GM12878 (cell line): ENCODE results near the gene PTPN2. TPM values are rescaled to one million over a fixed set of nuclear protein-coding genes. Genes with fewer than 3 reads are reported as not detected.
A peak's percentile ranks its signal among the peaks of the same experiment; 100 is the strongest.

ENCODE experiments used
- ATAC-seq: fragments of 200-7000 bp; cut with Tn5 transposase; 3 replicates; pipeline ENCODE4 v1.9.1; 2020; ENCODE audit warnings: mild to moderate bottlenecking, moderate library complexity
- BruUV-seq: library from RNA; stranded (reverse); fragments of 400-500 nt; replicated peaks from 2 replicates; lab custom pipeline; 2021; lab: Mats Ljungman, UMichigan
- CTCF ChIA-PET: fragments of 300-600 bp; sonication (Branson Sonifier 250); formaldehyde crosslinking; extraction: SDS; loops from one replicate; lab custom pipeline; 2021; ENCODE audit warnings: inconsistent platforms; lab: Yijun Ruan, JAX
- POLR2A ChIA-PET: fragments of 350-600 bp; formaldehyde crosslinking; extraction: SDS; loops from one replicate; lab custom pipeline; 2021; ENCODE audit warnings: inconsistent platforms; lab: Charles Lee
- RAD21 ChIA-PET: fragments of 300-600 bp; sonication (Branson Sonifier 250); formaldehyde crosslinking; loops from one replicate; lab custom pipeline; 2023; ENCODE audit warnings: antibody characterized with exemption; ENCODE audit not compliant: unreplicated experiment; lab: Charles Lee
- SMC1A ChIA-PET: fragments of 300-600 bp; sonication (Branson Sonifier 250); formaldehyde crosslinking; loops from one replicate; lab custom pipeline; 2023; ENCODE audit not compliant: unreplicated experiment, uncharacterized antibody; lab: Charles Lee
- DNase-seq: peaks from one replicate; pipeline ENCODE4 v3.0.0-alpha.2; 2011; ENCODE audit warnings: low read depth, low spot score
- FAIRE-seq: peaks from 3 replicates; lab custom pipeline; 2011; peaks lifted over from hg19 to GRCh38; lab: Jason Lieb, UNC
- H2AFZ ChIP-seq: 2 replicates; pipeline ENCODE4 v1.6.0; 2011; ENCODE audit warnings: low read depth, low read length, control low read depth; ENCODE audit not compliant: control insufficient read depth
- H3K27ac ChIP-seq: 2 replicates; pipeline ENCODE4 v1.5.1; 2011; ENCODE audit warnings: control low read depth; ENCODE audit not compliant: control insufficient read depth, insufficient read depth
- H3K27me3 ChIP-seq, 2 experiments: replicated peaks in 1 of 2; 2 replicates each; pipeline versions ENCODE4 v1.6.0 to v1.6.1; 2011; ENCODE audit warnings: low read length in 1 of 2; ENCODE audit not compliant: control insufficient read depth in 2 of 2, insufficient read depth in 2 of 2
- H3K36me3 ChIP-seq, 2 experiments: 2 replicates each; pipeline ENCODE4 v1.5.1; 2011; ENCODE audit warnings: low read length in 1 of 2; ENCODE audit not compliant: control insufficient read depth in 2 of 2, insufficient read depth in 2 of 2
- H3K4me1 ChIP-seq: 2 replicates; pipeline ENCODE4 v1.6.1; 2011; ENCODE audit warnings: mild to moderate bottlenecking, low read length, moderate library complexity, mixed read lengths; ENCODE audit not compliant: control insufficient read depth, insufficient read depth
- H3K4me2 ChIP-seq: 2 replicates; pipeline ENCODE4 v1.6.0; 2011; ENCODE audit warnings: control low read depth; ENCODE audit not compliant: control insufficient read depth, insufficient read depth
- H3K4me3 ChIP-seq: fragments of 200-600 bp; sonication (generic); 2 replicates; pipeline ENCODE4 v1.5.1; 2016
- H3K79me2 ChIP-seq: 2 replicates; pipeline ENCODE4 v1.6.0; 2011; ENCODE audit warnings: low read length; ENCODE audit not compliant: control insufficient read depth, insufficient read depth
- H3K9ac ChIP-seq: 2 replicates; pipeline ENCODE4 v1.8.0; 2011; ENCODE audit warnings: low read length, control low read depth, mixed read lengths; ENCODE audit not compliant: control insufficient read depth, insufficient read depth
- H3K9me3 ChIP-seq: replicated peaks from 3 replicates; pipeline ENCODE4 v1.5.1; 2011; ENCODE audit warnings: mild to moderate bottlenecking, low read length; ENCODE audit not compliant: control insufficient read depth, insufficient read depth
- H4K20me1 ChIP-seq: 2 replicates; pipeline ENCODE4 v1.6.0; 2011; ENCODE audit not compliant: control insufficient read depth, insufficient read depth
- CBFB ChIP-seq: IDR thresholded peaks from 2 replicates; pipeline ENCODE4 v1.6.1; 2016; ENCODE audit warnings: antibody characterized with exemption, low read depth
- CHD2 ChIP-seq: IDR thresholded peaks from 2 replicates; pipeline ENCODE4 v1.6.1; 2011; ENCODE audit warnings: low read depth, low read length, improper control_type of control experiment, borderline replicate concordance
- DPF2 ChIP-seq: fragments of 450-650 bp; IDR thresholded peaks from 2 replicates; pipeline ENCODE4 v1.6.1; 2017; ENCODE audit warnings: mild to moderate bottlenecking
- PAX5 ChIP-seq: IDR thresholded peaks from 2 replicates; pipeline ENCODE4 v1.6.1; 2011; ENCODE audit warnings: low read depth, low read length, borderline replicate concordance
- RAD51 ChIP-seq: fragments of 450-650 bp; IDR thresholded peaks from 2 replicates; pipeline ENCODE4 v1.6.1; 2016; ENCODE audit warnings: moderate library complexity, mild to moderate bottlenecking, inconsistent platforms
- RUNX3 ChIP-seq: IDR thresholded peaks from 2 replicates; pipeline ENCODE4 v1.6.1; 2012; ENCODE audit warnings: low read length, inconsistent platforms
- SMAD5 ChIP-seq: IDR thresholded peaks from 2 replicates; pipeline ENCODE4 v1.6.1; 2016; ENCODE audit warnings: antibody characterized with exemption, low read depth
- TCF12 ChIP-seq: IDR thresholded peaks from 2 replicates; pipeline ENCODE4 v1.6.1; 2011; ENCODE audit warnings: low read depth, mild to moderate bottlenecking, low read length
- ZNF217 ChIP-seq: fragments of 450-650 bp; IDR thresholded peaks from 2 replicates; pipeline ENCODE4 v1.6.1; 2017; ENCODE audit warnings: antibody characterized with exemption, mild to moderate bottlenecking
- ZSCAN29 ChIP-seq: fragments of 450-650 bp; IDR thresholded peaks from 2 replicates; pipeline ENCODE4 v1.6.1; 2017; ENCODE audit warnings: mild to moderate bottlenecking, moderate library complexity
- WGBS: methylation state at CpG from one replicate; pipeline ENCODE4 v1.1.6; 2016; ENCODE audit warnings: low lambda C conversion rate; ENCODE audit not compliant: insufficient replicate concordance, insufficient coverage; ENCODE audit errors: missing lambda C conversion rate; 5-methylcytosine and 5-hydroxymethylcytosine counted together
- in situ Hi-C: fragments of 300-500 bp; cut with MboI; formaldehyde crosslinking; loops from 9 replicates; pipeline ENCODE4 v1.14.3; 2018; ENCODE audit warnings: mixed read lengths
- intact Hi-C: fragments of 100-400 bp; cut with micrococcal nuclease; formaldehyde crosslinking; loops from one replicate; pipeline ENCODE4 v1.14.2; 2022; ENCODE audit not compliant: unreplicated experiment
- polyA plus RNA-seq, 11 experiments: library from polyadenylated mRNA; depleted of rRNA in 4 of 11; unstranded in 6 of 11; stranded (reverse) in 5 of 11; fragments of >200 nt; fragmentation: Nextera tagmentation in 4 of 11; fragmentation: Illumina TruSeq in 1 of 11; extraction: Ambion mirVana in 4 of 11; extraction: Trizol in 1 of 11; gene quantifications; 1 replicate in 1 of 11; 2 replicates in 10 of 11; pipeline versions ENCODE4 v1.2.1 to v1.2.3, GENCODE V29; 2011 to 2016; ENCODE audit warnings: inconsistent platforms in 2 of 11, missing spikeins in 2 of 11, low read depth in 1 of 11
- total RNA-seq, 4 experiments: library from RNA; depleted of rRNA in 3 of 4; stranded (reverse); fragments of >200 nt in 3 of 4; fragmentation: Illumina TruSeq in 1 of 4; extraction: Trizol in 1 of 4; gene quantifications; 2 replicates each; pipeline versions ENCODE4 v1.2.1 to v1.2.3, GENCODE V29; 2013 to 2021
- TF ChIP-seq, protein P1 (sequence below): IDR thresholded peaks from 2 replicates; pipeline ENCODE4 v1.6.1; 2012; ENCODE audit warnings: low read depth, low read length, improper control_type of control experiment
- TF ChIP-seq, protein P2 (sequence below): IDR thresholded peaks from 2 replicates; pipeline ENCODE4 v1.6.1; 2011; ENCODE audit warnings: borderline replicate concordance, low read depth, mild to moderate bottlenecking, moderate library complexity, low read length; ENCODE audit not compliant: insufficient read depth, poor library complexity, severe bottlenecking
- TF ChIP-seq, protein P3 (sequence below): fragments of 450-650 bp; IDR thresholded peaks from 2 replicates; pipeline ENCODE4 v1.6.1; 2017; ENCODE audit warnings: mild to moderate bottlenecking

Gene PTPN2
- total and polyA plus RNA-seq, 10 of the 15 experiments (the other 5 are each of a cell fraction or from before 2014, with no cell fraction given): 46.5 to 86.7 (median 64.6) TPM

DNA sequence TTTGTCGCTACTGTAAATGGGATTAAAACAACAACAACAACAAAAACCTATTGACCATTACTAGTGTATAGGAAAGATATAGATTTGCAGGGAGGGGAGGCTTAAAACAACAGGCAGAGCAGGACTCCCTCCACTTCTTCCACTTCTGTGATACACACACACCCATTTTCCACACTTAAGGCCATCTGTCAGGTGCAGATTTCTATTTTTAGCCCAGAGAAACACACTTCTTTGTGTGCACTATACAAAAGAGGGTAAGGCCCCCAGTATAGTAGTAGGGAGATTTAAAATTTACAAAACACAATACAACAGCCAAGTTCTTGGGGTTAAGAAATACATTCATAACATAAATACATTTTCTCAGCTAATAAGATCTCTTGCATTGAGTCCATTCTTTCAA is 22.4 kb downstream of the PTPN2 start:
- CTCF ChIA-PET: interaction anchor here (0.6 to 1.7 kb wide), 5 partner anchors 9 to 118 kb away, joined by 3 to 6 read pairs (median 3); no protein-coding TSS in a partner anchor
- no peak for DNase-seq
- in situ Hi-C loops (no loop called here), intact Hi-C loops (no loop called here)
- SMC1A ChIA-PET: interaction anchor here (0.6 to 10.4 kb wide), 7 partner anchors 9 to 45 kb away, joined by 3 to 95 read pairs (median 5); partner anchors contain the start of gene PTPN2
- no peak for FAIRE-seq
- Histone ChIP-seq H3K36me3 (peaks cover 2 to 6% of the 10 kb centered on the region in 2 experiments; a peak in 2 of 4 replicates), H3K9ac (no peak overlapping the region), H3K27me3 (no peaks in the 10 kb centered on the region), H3K4me1 (peaks cover 37% of the 10 kb centered on the region), H3K9me3 (no peaks in the 10 kb centered on the region; the same call in 2 of the 3 replicates), H2AFZ (no peak overlapping the region), H3K27ac (peak overlapping the region; percentile 4; the same call in 1 of the 2 replicates), H4K20me1 (no peaks in the 10 kb centered on the region), H3K79me2 (peaks cover 68% of the 10 kb centered on the region), H3K4me3 (no peak overlapping the region), H3K4me2 (peak overlapping the region; percentile 70; the same call in 1 of the 2 replicates)
- RAD21 ChIA-PET: interaction anchor here (1.1 kb wide), 1 partner anchor 19 kb away, joined by 3 read pairs; no protein-coding TSS in a partner anchor
- WGBS: 93% methylated on average over 1 of the region's 1 CpG
- TF ChIP-seq PAX5: no peak
- TF ChIP-seq, protein P1, sequence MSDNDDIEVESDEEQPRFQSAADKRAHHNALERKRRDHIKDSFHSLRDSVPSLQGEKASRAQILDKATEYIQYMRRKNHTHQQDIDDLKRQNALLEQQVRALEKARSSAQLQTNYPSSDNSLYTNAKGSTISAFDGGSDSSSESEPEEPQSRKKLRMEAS: no peak
- no peak for TF ChIP-seq CHD2
- TF ChIP-seq RAD51: no peak
- no peak for TF ChIP-seq ZNF217
- no peak for TF ChIP-seq SMAD5
- TF ChIP-seq, protein P2, sequence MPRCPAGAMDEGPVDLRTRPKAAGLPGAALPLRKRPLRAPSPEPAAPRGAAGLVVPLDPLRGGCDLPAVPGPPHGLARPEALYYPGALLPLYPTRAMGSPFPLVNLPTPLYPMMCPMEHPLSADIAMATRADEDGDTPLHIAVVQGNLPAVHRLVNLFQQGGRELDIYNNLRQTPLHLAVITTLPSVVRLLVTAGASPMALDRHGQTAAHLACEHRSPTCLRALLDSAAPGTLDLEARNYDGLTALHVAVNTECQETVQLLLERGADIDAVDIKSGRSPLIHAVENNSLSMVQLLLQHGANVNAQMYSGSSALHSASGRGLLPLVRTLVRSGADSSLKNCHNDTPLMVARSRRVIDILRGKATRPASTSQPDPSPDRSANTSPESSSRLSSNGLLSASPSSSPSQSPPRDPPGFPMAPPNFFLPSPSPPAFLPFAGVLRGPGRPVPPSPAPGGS: no peak
- TF ChIP-seq CBFB: no peak
- TF ChIP-seq ZSCAN29: no peak
- TF ChIP-seq RUNX3: no peak
- TF ChIP-seq, protein P3, sequence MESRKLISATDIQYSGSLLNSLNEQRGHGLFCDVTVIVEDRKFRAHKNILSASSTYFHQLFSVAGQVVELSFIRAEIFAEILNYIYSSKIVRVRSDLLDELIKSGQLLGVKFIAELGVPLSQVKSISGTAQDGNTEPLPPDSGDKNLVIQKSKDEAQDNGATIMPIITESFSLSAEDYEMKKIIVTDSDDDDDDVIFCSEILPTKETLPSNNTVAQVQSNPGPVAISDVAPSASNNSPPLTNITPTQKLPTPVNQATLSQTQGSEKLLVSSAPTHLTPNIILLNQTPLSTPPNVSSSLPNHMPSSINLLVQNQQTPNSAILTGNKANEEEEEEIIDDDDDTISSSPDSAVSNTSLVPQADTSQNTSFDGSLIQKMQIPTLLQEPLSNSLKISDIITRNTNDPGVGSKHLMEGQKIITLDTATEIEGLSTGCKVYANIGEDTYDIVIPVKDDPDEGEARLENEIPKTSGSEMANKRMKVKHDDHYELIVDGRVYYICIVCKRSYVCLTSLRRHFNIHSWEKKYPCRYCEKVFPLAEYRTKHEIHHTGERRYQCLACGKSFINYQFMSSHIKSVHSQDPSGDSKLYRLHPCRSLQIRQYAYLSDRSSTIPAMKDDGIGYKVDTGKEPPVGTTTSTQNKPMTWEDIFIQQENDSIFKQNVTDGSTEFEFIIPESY: no peak
- TF ChIP-seq DPF2: no peak
- TF ChIP-seq TCF12: no peak
- BruUV-seq: no TSS peak
- ATAC-seq: no peak; the same call in 1 of the 3 replicates
- POLR2A ChIA-PET: interaction anchor here (1.0 to 2.2 kb wide), 4 partner anchors 9 to 56 kb away, joined by 4 to 14 read pairs (median 6); partner anchors contain the start of gene PTPN2
